ENCODE data around the gene CKLF. TPM values are rescaled to one million over a fixed set of nuclear protein-coding genes. Genes with fewer than 3 reads are reported as not detected.

The CKLF gene
- total and polyA plus RNA-seq, 2 donors (not counting 1 experiment from before 2014, with no cell fraction given), result 30.4 to 53.6 TPM

- peak overlapping the region; percentile 88 for H3K4me2 ChIP-seq (replicated peaks; ENCODE audit: low read depth, low read length, poor library complexity, severe bottlenecking)
- peak overlapping the region; percentile 99 for H3K27ac Mint-ChIP-seq
- 60% methylated on average over 10 of the region's 12 CpGs for WGBS (ENCODE audit: insufficient coverage)
- TF ChIP-seq CTCF (IDR thresholded peaks at IDR 0.05) (no peak), EZH2 (IDR thresholded peaks at IDR 0.05; ENCODE audit: borderline replicate concordance, insufficient read depth, low read depth, low read length, poor library complexity, severe bottlenecking) (no peak)
- DNase-seq (peak; percentile 34), ATAC-seq (ENCODE audit: low read depth) (peak; percentile 0)
- H4K20me1 ChIP-seq (ENCODE audit: control insufficient read depth, insufficient read depth, low read length, poor library complexity, severe bottlenecking), result peaks cover 12% of the 10 kb centered on the region
- H3K79me2 ChIP-seq (ENCODE audit: control insufficient read depth, insufficient read depth, low read length), result peaks cover 6% of the 10 kb centered on the region
- peak overlapping the region; percentile 96 for H3K4me3 Mint-ChIP-seq
- intact Hi-C loops (cut with micrococcal nuclease), result loop anchor here (1.0 to 2.0 kb wide), 4 partner anchors 8 to 89 kb away; partner anchors contain the start of genes CKLF and CMTM3
- peaks cover 0 to 3% (median 0%) of the 10 kb centered on the region in 4 experiments for H3K27me3 ChIP-seq (replicated peaks in 1 of 4; ENCODE audit: control extremely low read depth in 1 of 4, control insufficient read depth in 3 of 4, insufficient read depth in 4 of 4, low read length in 3 of 4)
- peaks cover 47 to 51% of the 10 kb centered on the region in 2 donors for H3K4me1 ChIP-seq (ENCODE audit: control insufficient read depth in 2 of 2, insufficient read depth in 2 of 2, low read length in 2 of 2)
- H2AFZ ChIP-seq (ENCODE audit: insufficient read depth, low read depth, low read length, poor library complexity, severe bottlenecking), result no peak overlapping the region
- peaks cover 3% of the 10 kb centered on the region for H3K27me3 Mint-ChIP-seq
- H3K4me3 ChIP-seq (ENCODE audit: control extremely low read depth in 1 of 5, extremely low read depth in 1 of 5, insufficient read depth in 1 of 5, low read depth in 2 of 5, low read length in 4 of 5), result peak overlapping the region in 3 of 5 experiments; percentile 19 to 38 (median 27)
- H3K27ac ChIP-seq (ENCODE audit: low read length in 2 of 2), result peak overlapping the region; percentile 44 to 97
- H3K9me3 ChIP-seq (ENCODE audit: control extremely low read depth in 1 of 3, control insufficient read depth in 2 of 3, insufficient read depth in 1 of 3, low read length in 2 of 3), result no peaks in the 10 kb centered on the region
- peaks cover 63% of the 10 kb centered on the region for H3K4me1 Mint-ChIP-seq
- peak overlapping the region; percentile 72 for H3K9ac ChIP-seq (ENCODE audit: low read length)
- H3K36me3 ChIP-seq (replicated peaks in 1 of 2; ENCODE audit: control extremely low read depth in 1 of 2, control insufficient read depth in 1 of 2, extremely low read depth in 1 of 2, insufficient read depth in 2 of 2, low read length in 1 of 2), result no peaks in the 10 kb centered on the region
- CTCF ChIA-PET, result interaction anchor here (0.9 to 1.6 kb wide), 17 partner anchors 9 to 159 kb away, joined by 3 to 13 read pairs (median 5); partner anchors contain the start of genes CKLF and TK2
- H3K9me3 Mint-ChIP-seq (ENCODE audit: insufficient read depth), result no peaks in the 10 kb centered on the region
- POLR2A ChIA-PET, result interaction anchor here (0.6 to 1.4 kb wide), 4 partner anchors 9 to 92 kb away, joined by 3 to 19 read pairs (median 8); no protein-coding TSS in a partner anchor
Measured at GRCh38 chr16:66515596-66516508, 36.5 kb upstream of the CKLF start.
